ENCODE measurements around the gene ELMO3. TPM values are rescaled to one million over a fixed set of nuclear protein-coding genes. Genes with fewer than 3 reads are reported as not detected.

ELMO3 gene
- total RNA-seq, 6 donors from 2014 or later: 17.4 to 26.2 (median 24.4) TPM

DNA sequence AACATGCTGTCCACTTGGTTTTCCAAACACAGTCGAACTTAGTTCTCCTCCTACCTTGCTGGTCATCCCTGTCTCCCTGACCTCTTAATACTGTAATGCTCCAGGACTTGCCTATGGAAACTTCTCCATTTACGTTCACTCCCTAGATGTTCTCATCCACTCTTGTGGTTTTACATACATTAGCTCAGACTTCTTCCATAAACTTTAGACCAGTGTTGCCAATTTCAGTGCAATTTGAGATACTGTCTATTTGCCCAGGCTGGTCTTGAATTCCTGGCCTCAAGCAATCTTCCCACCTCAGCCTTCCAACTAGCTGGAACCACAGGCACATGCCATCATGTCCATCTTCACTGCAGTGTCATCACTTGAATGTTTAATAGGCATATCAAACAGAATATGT lies 16.6 kb upstream of the ELMO3 start:
- no peak overlapping the region for H3K27ac ChIP-seq
- H3K4me1 ChIP-seq: peaks cover 45 to 53% (median 47%) of the 10 kb centered on the region in 4 donors
- 83 to 88% methylated on average over 2 of the region's 2 CpGs for WGBS, 2 donors

DNA sequence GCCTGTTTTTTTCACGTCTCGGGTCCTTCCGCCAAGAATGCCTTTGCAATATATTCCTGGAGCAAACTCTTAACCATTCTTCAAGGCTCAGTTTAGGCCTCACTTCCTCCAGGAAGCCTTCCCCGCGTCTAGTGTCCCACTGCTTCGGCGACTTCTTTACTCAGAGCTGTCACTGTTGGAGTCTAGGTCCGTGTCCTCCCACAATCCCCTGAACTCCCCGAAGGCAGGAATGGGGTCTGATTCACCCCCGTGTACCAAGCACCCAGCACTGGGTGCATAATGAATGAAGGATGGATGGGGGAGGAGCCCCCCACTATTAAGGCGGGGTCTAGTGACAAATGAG lies 15.7 kb upstream of the ELMO3 start:
- no peak for ATAC-seq (ENCODE audit: low FRiP score in 2 of 2)
- H3K4me3 ChIP-seq: peak overlapping the region in 3 of 4 donors; percentile 65 to 84 (median 84)

More for the DNA sequence above, 16.6 kb upstream of the ELMO3 start:
- DNase-seq (no peak), ATAC-seq (ENCODE audit: low FRiP score in 2 of 2) (no peak)
- H3K9me3 ChIP-seq: no peaks in the 10 kb centered on the region
- TF ChIP-seq, protein P1, sequence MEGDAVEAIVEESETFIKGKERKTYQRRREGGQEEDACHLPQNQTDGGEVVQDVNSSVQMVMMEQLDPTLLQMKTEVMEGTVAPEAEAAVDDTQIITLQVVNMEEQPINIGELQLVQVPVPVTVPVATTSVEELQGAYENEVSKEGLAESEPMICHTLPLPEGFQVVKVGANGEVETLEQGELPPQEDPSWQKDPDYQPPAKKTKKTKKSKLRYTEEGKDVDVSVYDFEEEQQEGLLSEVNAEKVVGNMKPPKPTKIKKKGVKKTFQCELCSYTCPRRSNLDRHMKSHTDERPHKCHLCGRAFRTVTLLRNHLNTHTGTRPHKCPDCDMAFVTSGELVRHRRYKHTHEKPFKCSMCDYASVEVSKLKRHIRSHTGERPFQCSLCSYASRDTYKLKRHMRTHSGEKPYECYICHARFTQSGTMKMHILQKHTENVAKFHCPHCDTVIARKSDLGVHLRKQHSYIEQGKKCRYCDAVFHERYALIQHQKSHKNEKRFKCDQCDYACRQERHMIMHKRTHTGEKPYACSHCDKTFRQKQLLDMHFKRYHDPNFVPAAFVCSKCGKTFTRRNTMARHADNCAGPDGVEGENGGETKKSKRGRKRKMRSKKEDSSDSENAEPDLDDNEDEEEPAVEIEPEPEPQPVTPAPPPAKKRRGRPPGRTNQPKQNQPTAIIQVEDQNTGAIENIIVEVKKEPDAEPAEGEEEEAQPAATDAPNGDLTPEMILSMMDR (IDR thresholded peaks at IDR 0.05): no peak
- TF ChIP-seq POLR2AphosphoS5 (IDR thresholded peaks at IDR 0.05) (no peak), POLR2A (IDR thresholded peaks at IDR 0.05) (no peak), EP300 (IDR thresholded peaks at IDR 0.05) (no peak)
- H3K27me3 ChIP-seq: no peaks in the 10 kb centered on the region
- no peak overlapping the region for H3K4me3 ChIP-seq
- H3K36me3 ChIP-seq: no peaks in the 10 kb centered on the region

GRCh38 chr16:67183627-67184452 lies 15.1 kb upstream of the ELMO3 start, which contains the start of gene MATCAP1:
MATCAP1 (minus strand) TSS chr16:67183963; CDS start chr16:67180610, 3,353 bp downstream.
- Histone ChIP-seq H3K27ac (peak within 1 kb of the TSS; percentile 95 to 98 (median 96)), H3K9me3 (no peaks in the 10 kb centered on the region), H3K4me3 (peak within 1 kb of the TSS; percentile 65 to 84 (median 76)), H3K27me3 (no peaks in the 10 kb centered on the region), H3K4me1 (peaks cover 30 to 41% (median 34%) of the 10 kb centered on the region in 4 donors), H3K36me3 (no peaks in the 10 kb centered on the region)
- WGBS, 2 donors: 0% methylated on average over 18 to 49 of the region's 77 CpGs
- DNase-seq (peak; percentile 96 to 99), ATAC-seq (ENCODE audit: low FRiP score in 2 of 2) (peak; percentile 96)
- TF ChIP-seq, protein P1 (IDR thresholded peaks at IDR 0.05): peak in 2 of 6 experiments; percentile 17 to 25
- TF ChIP-seq POLR2A (IDR thresholded peaks at IDR 0.05): peak in 2 of 4 donors; percentile 35 to 73
- no peak for TF ChIP-seq EP300 (IDR thresholded peaks at IDR 0.05)
- peak; percentile 48 to 74 for TF ChIP-seq POLR2AphosphoS5 (IDR thresholded peaks at IDR 0.05)

More for the DNA sequence above, 15.7 kb upstream of the ELMO3 start:
- DNase-seq: no peak
- peaks cover 36 to 45% (median 39%) of the 10 kb centered on the region in 4 donors for H3K4me1 ChIP-seq
- TF ChIP-seq, protein P1 (IDR thresholded peaks at IDR 0.05): no peak
- TF ChIP-seq POLR2AphosphoS5 (IDR thresholded peaks at IDR 0.05): no peak
- no peak for TF ChIP-seq POLR2A (IDR thresholded peaks at IDR 0.05)
- TF ChIP-seq EP300 (IDR thresholded peaks at IDR 0.05): no peak
- H3K9me3 ChIP-seq: no peaks in the 10 kb centered on the region
- H3K27me3 ChIP-seq: no peaks in the 10 kb centered on the region
- 2 to 8% methylated on average over 11 of the region's 11 CpGs for WGBS, 2 donors
- peak overlapping the region; percentile 95 to 98 (median 96) for H3K27ac ChIP-seq
- H3K36me3 ChIP-seq: no peaks in the 10 kb centered on the region

- H3K36me3 ChIP-seq: no peaks in the 10 kb centered on the region
- H3K4me1 ChIP-seq: peaks cover 29 to 42% (median 31%) of the 10 kb centered on the region in 4 donors
- H3K9me3 ChIP-seq: no peaks in the 10 kb centered on the region
- peak overlapping the region; percentile 65 to 84 (median 76) for H3K4me3 ChIP-seq
- TF ChIP-seq EP300 (IDR thresholded peaks at IDR 0.05) (no peak), POLR2AphosphoS5 (IDR thresholded peaks at IDR 0.05) (no peak), POLR2A (IDR thresholded peaks at IDR 0.05) (no peak)
- TF ChIP-seq, protein P1 (IDR thresholded peaks at IDR 0.05): no peak
- WGBS, 2 donors: 2% methylated on average over 43 of the region's 59 CpGs; no CpG with 5 or more reads in 1 of the 2 donors
- DNase-seq (peak; percentile 35 to 92), ATAC-seq (ENCODE audit: low FRiP score in 2 of 2) (peak in 1 of 2 donors; percentile 3)
- peak overlapping the region; percentile 95 to 98 (median 96) for H3K27ac ChIP-seq
- no peaks in the 10 kb centered on the region for H3K27me3 ChIP-seq
Measured at GRCh38 chr16:67184453-67184994, 14.4 kb upstream of the ELMO3 start.

All from upper lobe of left lung (tissue), 6 donors.